GM19099 (cell line): ENCODE measurements around the gene RTP5.

Experiments used
- POLR2A ChIP-seq: IDR thresholded peaks from 3 replicates; pipeline ENCODE4 v1.6.1; 2011; ENCODE audit warnings: low read depth; ENCODE audit not compliant: insufficient read length; ENCODE audit errors: extremely low read depth

The RTP5 gene

DNA sequence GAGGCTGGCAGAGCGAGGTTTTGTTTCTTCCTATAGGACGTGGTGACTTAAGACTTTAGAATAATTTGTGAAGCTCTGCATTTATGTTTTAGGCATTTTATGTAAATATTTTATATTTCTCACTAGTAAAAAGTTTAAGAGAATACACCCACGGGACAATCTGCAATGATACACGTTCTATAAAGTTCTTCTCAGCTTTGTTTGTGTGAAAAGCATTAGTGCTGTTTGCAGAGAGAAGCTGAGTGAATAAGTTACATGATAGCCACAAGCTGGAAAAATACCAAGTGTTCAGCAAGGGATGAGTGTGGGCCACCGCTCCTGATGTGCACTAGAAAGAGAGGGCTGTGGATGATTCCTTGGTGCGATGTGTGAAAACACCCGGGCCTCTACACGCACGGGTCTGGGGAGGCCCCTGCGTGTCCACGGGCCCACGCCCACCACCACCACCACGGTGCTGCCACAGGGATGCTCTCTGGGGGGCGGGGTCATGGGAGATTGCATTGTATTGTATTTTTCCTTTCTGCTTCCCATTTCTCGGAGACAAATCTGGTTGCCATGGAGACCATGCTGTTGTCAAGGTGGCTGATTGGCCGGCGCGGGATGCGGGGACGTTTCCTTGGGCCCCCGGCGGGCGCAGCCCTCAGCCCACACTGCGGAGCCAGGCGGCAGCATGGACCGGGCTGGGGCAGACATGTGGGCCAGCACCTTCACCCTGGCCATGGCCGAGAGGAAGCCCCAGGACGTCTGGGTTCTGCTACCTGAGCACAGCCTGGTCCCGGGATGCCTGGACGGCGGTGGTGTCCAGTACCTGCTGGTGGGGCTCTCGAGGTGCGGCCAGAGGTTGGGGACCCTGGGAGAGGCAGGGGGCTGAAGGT is at the start of gene RTP5:
RTP5 (plus strand) TSS at position 643 of the 875 bp plus-strand sequence; CDS start at position 671, 28 bp downstream.
- TF ChIP-seq POLR2A: no peak

DNA sequence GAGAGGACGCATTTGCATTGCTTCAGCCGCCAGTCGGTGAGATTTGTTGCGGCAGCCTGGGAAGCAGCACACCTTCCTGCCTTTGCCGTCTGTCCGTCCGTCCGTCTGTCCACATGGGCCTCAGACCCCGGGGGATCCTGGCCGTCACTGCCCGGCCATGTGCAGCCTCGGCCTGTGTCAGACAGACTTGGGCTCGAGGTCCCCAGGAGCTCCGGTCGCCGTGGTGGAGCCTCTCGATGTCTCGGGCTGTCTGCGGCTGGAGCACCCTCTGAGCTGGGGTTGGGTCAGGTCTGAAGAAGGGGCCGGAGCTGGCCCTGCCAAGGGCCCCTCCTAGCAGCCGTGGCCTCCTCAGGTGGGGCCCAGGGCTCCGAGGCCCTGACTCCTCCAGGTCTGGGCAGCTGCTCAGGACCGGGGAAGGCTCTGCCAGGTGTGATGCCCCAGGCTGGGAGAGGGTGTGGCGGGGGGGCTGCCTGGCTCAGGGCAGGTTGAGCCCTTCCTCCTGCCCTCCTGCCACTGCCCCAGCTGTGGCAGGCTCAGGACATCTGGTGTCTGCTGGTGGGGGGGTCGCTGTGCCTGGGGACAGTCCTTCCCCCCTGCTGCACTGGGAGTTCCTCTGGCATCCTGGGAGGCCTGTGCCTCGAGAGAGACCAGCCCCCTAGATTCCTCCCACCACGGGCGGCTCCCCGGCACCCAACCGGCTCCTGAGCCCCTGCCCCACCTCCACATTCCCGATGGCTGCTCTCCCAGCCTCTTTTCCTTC is 48.7 kb upstream of the RTP5 start:
- no peak for TF ChIP-seq POLR2A

DNA sequence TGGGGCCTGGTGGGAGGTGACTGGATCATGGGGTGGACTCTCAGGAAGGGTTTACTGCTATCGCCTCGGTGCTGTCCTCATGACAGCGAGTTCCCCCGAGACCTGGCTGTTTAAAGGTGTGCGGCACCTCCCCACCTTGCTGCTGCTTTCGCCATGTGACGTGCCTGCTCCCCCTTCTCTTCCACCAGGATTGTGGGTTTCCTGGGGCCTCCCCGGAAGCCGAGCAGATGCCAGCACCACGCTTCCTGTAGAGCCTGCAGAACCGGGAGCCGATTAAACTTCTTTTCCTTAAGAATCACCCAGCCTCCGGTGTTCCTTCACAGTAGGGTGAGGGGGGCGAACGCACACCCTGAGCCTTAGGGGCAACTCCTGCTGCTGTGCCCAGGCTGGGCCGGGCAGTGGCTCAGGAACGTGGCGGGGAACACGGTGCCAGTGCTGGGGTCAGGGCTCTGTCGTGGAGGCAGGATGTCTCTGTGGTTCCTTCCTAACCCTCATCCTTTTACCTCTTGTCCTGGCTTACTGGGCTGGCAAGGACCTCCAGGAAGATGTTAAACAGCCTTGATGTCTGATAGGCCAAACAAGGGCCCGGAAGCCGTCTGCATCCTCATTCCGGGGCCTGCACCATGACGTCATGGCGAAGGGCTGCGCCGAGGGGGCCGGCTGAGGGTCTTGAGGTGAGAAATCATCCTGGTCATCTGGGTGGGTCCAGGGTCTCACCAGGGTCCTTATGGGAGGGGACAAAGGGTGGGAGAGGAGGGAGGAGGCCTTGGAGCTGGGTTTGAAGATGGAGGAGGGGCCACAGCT is 47.9 kb upstream of the RTP5 start:
- no peak for TF ChIP-seq POLR2A

DNA sequence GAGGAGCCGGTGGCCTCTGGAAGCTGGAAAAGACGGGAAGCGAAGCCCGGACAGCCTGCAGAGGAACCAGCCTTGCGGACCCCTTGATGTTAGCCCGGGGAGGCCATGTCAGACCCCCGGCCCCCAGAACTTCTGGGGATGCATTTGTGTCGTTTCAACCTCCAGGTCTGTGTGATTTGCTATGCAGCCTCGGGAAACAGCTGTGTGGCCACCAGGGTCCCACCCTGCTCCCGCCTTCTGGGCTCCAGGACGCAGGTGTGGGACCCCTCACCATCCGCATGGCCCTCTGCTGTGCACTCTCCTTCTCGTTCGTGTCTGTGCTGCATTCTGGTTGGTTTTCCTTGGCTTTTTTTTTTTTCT is 47.3 kb upstream of the RTP5 start:
- no peak for TF ChIP-seq POLR2A

DNA sequence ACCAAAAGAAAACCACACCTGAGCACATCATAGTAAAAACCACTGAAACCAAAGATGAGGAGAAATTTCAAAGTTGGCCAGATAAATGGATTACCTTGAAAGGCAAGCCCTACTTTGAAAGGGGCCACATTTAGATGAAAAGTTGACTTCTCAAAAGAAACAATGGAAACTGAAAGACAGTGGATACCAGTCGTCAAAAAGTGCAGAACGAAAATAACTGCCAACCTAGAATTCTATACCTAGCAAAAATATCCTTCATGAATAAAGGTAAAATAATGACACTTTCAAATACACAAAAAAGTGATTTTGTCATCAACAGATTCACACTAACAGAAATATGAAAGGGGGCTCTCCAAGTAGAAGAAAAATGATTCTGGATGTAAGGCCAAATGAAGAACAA is 42.1 kb upstream of the RTP5 start:
- TF ChIP-seq POLR2A: no peak

DNA sequence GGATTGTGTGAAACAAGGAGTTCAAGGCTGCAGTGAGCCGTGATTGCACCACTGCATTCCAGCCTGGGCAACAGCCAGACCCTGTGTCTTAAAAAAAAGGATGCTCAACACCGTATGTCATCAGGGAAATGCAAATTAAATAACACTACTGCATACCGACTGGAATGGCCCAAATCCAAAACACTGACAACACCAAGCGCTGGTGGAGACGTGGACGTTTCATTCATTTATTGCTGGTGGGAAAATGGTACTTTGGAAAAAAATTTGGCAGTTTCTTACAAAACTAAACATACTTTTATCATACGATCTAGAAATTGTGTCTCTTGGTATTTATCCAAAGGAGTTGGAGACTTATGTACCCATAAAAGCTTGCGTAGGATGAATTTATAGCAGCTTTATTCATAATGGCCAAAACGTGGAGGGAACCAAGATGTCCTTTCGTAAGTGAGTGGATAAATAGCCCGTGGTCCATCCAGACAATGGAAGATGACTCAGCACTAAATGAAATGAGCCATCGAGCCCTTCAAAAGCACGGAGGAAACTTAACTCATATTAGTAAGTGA is 36.3 kb upstream of the RTP5 start:
- TF ChIP-seq POLR2A: no peak

DNA sequence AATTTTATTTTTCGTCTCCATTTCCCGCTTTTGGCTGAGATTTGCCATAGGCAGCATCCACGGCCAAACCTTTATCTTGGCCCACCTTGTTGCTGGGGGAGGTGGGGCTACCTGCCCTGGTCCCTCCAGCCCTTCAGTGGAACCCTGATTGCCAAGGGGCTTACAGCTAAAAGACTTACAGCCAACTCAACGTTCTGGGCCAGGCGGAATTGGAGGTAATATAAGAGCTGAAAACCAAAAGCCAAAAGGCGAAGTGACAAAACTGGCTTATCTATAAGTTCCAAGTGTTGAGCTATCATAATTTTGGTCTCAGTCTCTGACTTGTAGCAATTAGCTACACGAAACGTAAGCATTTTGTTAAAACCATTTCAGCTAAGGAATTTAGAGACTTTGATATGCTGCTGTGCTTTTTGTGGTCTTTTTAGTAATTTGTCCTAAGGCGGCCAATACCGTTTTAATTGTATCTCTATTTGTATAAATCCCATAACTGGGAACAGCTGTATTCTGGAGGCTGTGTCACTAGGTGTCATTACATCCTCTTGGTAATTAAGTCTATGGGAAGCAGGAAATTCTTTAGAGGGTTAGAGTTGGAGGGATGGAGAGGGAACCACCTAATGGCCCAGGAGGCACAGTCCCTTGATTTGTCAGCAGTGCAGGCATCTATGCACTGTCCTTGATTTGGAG is 34.9 kb upstream of the RTP5 start:
- TF ChIP-seq POLR2A: no peak

DNA sequence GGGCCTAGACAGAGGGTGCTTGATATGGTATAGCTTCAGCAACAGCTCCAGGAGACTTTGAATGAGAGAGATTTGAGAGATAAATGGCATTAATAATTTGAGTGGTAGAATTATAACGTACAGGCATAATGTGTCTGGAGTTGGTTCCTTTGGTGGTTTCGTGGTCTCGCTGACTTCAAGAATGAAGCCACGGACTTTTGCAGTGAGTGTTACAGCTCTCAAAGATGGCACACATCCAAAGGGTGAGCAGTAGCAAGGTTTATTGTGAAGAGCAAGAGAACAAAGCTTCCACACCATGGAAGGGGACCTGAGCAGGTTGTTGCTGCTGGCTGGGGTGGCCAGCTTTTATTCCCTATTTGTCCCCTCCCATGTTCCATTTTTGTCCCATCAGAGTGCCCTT is 33.9 kb upstream of the RTP5 start:
- TF ChIP-seq POLR2A: no peak

DNA sequence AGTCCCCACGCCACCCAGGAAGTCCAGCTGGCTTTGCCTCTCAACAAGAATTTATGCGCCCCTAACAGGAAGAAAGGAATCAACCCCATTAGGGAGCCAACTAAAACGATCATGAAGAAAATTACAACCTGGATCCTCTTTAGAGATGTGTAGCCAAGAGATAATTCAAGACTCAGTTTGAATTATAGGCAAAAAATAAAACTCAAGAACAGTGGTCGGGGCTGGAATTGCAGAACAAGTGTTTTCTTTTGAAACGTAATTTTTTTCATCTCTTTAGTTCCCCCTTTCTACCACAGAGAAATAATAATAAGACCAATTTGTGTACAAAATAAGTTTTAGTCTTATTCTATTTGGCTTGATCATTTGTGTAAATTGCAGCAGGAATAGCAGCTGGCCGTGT is 33.2 kb upstream of the RTP5 start:
- no peak for TF ChIP-seq POLR2A

DNA sequence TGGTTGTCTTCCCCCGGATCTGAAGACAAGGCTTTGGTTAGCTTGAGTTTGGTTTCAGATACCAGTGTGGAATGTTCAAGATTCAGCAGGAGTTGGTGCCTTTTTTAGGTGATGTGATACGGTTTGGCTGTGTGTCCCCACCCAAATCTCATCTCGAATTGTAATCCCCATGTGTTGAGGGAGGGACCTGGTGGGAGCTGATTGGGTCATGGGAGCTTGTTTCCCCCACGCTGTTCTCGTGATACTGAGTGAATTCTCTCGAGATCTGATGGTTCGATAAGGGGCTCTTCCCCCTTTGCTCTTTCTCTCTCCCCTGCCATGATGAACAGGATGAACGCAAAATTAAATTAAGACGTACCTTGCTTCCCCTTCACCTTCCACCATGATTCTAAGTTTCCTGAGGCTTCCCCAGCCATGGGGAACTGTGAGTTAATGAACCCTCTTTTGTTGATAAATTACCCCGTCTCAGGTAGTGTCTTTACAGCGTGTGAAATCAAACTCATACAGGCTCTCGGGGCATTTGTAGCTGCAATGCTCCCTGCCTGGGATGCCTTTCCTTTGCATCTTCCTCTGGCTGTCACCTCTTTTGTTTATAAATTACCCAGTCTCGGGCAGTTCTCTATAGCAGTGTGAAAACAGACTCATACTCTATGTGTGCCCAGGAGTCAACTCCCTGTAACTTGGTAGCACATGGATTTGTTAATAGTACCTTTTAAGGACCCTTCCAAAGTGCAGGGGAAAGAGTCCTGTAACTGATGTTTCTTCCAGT is 32.1 kb upstream of the RTP5 start:
- no peak for TF ChIP-seq POLR2A

DNA sequence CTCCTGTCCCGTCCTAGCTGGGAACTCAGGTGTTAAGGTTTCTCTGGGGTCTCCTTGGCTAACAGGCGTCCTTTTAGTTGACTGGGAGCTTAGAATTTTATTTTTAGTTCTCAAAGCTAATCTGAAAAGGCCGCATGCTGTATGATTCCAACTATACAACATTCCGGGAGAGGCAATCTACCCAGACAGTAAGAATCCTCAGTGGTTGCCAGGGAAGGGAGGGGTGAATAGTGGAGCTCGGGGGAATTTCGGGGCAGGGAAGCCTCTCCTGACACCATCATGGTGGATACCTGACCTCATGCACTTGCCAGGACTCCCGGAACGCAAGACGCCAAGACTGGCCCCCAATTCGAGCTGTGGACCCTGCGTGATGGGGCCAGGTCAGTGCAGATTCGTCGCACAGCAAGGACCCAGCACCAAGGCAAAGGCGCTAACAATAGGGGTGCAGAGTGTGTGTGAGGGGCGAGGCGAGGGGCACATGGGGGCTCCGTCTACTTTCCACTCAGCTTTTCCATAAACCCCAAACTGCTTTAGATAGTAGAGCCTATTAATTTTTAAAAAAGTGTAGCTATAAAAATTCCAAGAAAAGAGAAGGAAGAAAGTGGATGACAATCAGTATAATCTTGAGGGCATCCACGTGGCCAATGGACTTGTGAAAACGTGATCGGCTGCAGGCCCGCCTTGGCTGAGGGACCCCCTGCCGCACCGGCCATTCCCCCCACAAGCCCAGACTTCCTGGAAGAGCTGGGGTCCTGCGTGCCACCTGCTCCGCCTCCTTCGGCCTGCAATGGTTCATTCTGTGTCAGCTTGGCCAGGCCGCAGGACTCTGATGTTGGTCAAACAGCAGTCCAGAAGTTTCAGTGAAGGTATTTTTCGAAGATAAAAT is 28.1 kb upstream of the RTP5 start:
- TF ChIP-seq POLR2A: no peak

DNA sequence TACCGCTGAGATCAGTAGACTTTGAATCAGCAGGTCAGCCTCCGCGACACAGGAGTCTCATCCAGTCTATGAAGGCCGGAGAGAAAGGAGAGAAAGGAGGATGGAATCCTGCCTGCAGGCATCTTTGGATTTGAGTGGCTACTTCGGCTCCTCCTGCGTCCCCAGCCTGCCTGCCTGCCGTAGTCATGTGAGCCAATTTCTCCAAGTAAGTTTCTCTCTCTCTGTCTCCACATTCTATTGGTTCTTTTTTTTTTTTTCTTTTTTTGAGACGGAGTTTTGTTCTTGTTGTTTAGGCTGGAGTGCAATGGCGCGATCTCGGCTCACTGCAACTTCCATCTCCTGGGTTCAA is 27.5 kb upstream of the RTP5 start:
- no peak for TF ChIP-seq POLR2A

DNA sequence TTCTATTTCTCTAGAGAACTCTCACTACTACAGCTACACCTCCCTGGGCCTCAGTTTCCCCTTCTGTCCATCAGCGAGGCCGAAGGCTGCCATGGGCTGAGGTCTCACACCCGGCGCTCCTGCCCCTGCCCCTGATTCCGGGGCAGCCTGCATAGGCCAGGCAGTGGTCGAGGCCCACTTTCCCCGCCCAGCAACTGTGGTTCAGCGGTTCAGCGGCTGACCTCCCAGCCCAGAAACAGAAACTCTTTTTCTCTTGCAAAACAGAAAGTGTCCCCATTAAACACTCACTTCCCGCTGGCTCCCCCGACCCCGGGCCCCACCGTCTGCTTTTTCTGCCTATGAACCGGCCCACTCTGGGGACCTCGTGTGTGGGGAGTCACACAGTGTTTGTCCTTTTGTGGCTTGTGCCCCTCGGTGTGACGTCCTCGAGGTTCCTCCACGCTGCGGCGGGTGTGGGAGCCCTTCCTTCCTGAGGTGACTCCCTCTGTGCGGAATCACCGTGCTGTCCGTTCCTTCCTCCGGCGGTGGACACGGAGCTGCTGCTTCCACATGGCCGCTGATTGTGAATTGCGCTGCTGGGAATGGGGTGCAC is 26.8 kb upstream of the RTP5 start:
- peak; percentile 50 for TF ChIP-seq POLR2A
